GM12872 (cell line): ENCODE measurements around the gene CALU.

Source experiments
- TF ChIP-seq, protein P1 (sequence below): IDR thresholded peaks from 3 replicates; pipeline ENCODE4 v1.5.1; 2011; ENCODE audit warnings: low read depth, mild to moderate bottlenecking, low read length, moderate library complexity; ENCODE audit not compliant: insufficient read depth

Gene CALU

DNA sequence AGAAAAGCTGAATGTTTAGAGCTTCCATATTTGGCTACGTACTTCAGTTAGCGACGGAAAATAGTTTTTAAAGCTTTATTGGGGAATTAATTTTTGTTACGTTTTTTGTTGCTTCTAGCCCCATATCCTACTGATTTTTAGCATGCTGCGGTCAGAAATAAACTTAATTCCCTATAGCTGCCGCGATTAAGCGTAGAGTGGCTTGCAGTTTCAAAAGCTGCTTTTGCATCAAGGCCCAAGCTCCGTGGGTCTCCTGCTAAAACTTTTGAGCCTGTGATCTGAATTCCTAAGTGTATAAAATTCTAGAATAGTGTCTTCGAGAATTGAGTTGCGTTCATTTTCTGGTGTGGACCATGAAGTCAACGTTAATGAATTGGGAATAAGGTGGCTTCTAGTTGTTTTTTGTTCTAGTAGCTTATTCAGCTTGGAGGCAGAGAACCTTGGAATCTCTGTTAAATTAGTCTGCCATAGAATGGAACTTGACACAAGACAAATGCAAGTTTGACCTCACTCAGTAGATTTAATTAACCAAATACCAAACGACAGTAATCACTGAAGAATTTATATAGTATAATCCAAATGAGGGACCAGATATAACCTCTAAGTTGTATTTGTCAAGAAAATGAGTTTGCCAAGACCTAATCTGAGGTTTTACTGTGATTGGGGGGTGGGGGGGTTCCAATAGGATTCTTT lies 977 bp downstream of the CALU start:
- TF ChIP-seq, protein P1, sequence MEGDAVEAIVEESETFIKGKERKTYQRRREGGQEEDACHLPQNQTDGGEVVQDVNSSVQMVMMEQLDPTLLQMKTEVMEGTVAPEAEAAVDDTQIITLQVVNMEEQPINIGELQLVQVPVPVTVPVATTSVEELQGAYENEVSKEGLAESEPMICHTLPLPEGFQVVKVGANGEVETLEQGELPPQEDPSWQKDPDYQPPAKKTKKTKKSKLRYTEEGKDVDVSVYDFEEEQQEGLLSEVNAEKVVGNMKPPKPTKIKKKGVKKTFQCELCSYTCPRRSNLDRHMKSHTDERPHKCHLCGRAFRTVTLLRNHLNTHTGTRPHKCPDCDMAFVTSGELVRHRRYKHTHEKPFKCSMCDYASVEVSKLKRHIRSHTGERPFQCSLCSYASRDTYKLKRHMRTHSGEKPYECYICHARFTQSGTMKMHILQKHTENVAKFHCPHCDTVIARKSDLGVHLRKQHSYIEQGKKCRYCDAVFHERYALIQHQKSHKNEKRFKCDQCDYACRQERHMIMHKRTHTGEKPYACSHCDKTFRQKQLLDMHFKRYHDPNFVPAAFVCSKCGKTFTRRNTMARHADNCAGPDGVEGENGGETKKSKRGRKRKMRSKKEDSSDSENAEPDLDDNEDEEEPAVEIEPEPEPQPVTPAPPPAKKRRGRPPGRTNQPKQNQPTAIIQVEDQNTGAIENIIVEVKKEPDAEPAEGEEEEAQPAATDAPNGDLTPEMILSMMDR = no peak

GRCh38 chr7:128740996-128741395 lies 1.8 kb downstream of the CALU start:
- TF ChIP-seq, protein P1 = no peak

- TF ChIP-seq, protein P1 = no peak
Observed at GRCh38 chr7:128741491-128741890, 2.3 kb downstream of the CALU start.

DNA sequence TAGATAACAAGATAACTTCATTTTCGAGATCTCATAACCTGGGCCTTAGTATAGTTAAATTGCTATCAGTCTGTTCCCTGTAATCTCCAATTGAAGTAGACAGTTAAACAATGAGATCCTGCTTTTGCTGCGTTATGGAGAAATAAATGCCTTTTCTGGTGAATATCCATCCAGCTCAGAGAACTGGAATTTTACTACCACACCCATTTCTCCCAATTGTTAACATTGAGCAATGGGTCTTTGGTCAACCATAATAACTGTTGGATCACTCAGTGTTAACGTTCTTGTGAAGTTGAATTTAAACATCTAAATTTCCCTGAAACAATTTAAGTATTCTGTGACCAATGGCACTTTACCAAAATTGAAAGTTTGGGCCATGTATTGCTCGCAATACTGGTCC lies 3.0 kb downstream of the CALU start:
- TF ChIP-seq, protein P1 = no peak

GRCh38 chr7:128743112-128743772 lies 4.1 kb downstream of the CALU start:
- TF ChIP-seq, protein P1 = no peak

DNA sequence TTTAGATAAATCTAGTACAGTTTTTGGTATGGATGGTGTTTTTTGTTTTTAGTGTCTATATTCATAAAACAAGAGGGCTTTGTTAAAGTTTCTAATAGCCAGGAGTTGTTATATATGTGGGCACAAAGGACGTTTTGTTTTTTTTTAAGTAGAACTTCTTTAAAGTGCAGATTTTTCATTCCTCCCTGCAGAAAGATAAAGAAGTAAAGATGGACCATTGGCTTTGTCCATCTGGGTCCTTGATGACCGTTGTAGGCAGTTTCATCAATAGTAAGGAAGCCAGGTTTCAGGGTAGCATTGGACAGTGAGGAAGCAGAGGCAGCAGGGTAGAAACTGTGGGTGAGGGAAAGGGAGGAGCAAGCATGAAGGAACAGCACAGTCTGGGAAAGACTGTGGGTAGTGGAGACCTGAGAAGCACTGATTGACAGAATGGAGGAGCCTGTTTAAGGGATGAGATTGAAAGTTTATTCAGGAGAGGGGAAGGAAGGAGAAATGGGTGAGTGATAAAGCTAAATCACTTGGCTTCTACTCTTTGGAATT lies 5.3 kb downstream of the CALU start:
- TF ChIP-seq, protein P1 = no peak

GRCh38 chr7:128745706-128746105 lies 6.5 kb downstream of the CALU start:
- TF ChIP-seq, protein P1 = no peak
